NB4 (cell line): Measurements from ENCODE around the gene TMEM63C.

Source experiments
- MYC ChIP-seq: IDR thresholded peaks from 2 replicates; pipeline ENCODE4 v1.6.1; 2011; ENCODE audit warnings: low read depth, low read length
- POLR2A ChIP-seq: IDR thresholded peaks from 2 replicates; pipeline ENCODE4 v1.6.1; 2011; ENCODE audit warnings: mild to moderate bottlenecking; ENCODE audit not compliant: insufficient read length; ENCODE audit errors: extremely low read depth
- TF ChIP-seq, protein P1 (sequence below): IDR thresholded peaks from one replicate; pipeline ENCODE4 v1.5.1; 2012; ENCODE audit warnings: low read depth, low read length
- TF ChIP-seq, protein P2 (sequence below): IDR thresholded peaks from 2 replicates; pipeline ENCODE4 v1.6.1; 2011; ENCODE audit warnings: low read depth, low read length

DNA sequence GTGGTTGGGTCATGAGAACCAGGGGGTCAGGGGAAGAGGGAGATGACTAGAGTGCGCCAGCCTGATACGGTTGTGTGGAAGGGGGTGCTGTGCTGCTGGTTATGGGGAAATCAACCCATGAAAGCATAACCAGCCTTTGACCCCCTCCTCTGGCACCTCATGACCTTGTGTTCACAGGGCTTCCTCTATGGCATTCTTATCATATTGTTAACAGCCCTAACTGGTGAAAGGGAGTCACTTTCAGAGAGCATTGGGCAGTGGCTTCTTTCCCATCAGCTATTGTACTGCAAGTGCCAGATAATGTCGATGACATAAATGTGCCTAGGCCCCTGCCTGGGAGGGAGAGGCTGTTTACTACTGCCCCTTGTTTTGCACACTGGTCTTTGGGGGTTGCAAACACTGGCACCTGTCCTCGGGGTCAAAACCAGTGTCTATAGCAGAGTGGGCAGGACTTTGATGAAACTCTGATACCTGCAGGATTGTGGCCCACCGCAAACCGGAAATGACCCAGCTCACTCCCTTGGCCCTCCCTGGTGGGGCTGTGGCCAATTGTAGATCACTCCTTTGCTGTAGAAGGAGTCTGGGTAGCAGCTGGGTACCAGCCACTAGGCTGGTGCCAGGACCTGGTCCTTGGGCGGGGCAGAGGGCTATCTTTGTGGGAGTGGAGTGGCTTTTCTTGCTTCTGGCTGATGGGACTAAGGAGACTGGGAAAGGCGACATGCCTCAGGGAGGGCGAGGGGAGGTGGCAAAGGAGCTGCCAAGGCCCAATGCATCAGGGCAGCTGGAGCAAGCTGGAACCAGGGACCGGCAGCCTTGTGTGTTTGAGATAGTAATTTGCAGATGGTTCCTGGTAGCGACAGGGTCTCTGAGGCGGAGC lies 634 bp upstream of the TMEM63C start:
- TF ChIP-seq MYC (no peak), POLR2A (no peak)
- TF ChIP-seq, protein P1, sequence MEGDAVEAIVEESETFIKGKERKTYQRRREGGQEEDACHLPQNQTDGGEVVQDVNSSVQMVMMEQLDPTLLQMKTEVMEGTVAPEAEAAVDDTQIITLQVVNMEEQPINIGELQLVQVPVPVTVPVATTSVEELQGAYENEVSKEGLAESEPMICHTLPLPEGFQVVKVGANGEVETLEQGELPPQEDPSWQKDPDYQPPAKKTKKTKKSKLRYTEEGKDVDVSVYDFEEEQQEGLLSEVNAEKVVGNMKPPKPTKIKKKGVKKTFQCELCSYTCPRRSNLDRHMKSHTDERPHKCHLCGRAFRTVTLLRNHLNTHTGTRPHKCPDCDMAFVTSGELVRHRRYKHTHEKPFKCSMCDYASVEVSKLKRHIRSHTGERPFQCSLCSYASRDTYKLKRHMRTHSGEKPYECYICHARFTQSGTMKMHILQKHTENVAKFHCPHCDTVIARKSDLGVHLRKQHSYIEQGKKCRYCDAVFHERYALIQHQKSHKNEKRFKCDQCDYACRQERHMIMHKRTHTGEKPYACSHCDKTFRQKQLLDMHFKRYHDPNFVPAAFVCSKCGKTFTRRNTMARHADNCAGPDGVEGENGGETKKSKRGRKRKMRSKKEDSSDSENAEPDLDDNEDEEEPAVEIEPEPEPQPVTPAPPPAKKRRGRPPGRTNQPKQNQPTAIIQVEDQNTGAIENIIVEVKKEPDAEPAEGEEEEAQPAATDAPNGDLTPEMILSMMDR: no peak
- TF ChIP-seq, protein P2, sequence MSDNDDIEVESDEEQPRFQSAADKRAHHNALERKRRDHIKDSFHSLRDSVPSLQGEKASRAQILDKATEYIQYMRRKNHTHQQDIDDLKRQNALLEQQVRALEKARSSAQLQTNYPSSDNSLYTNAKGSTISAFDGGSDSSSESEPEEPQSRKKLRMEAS: no peak
